T-helper 2 cell (primary cell): ENCODE measurements around the gene ZNF799.
"Not testable (repeated sequence)": the region's sequence is repeated elsewhere in the genome, so short reads cannot be mapped to it uniquely, and the experiment has no call there.

Source experiments
- DNase-seq, 5 experiments: peaks; one replicate each; pipeline versions ENCODE4 v3.0.0 to v3.0.0-alpha.2; 2012 to 2022

The ZNF799 gene

GRCh38 chr19:12362236-12362635 lies 38.8 kb downstream of the ZNF799 start:
- not testable (repeated sequence) for DNase-seq

- no peak for DNase-seq
Measured at GRCh38 chr19:12353375-12353774, 47.7 kb downstream of the ZNF799 start.

- DNase-seq, result no peak
Measured at GRCh38 chr19:12350890-12351197, 50.2 kb downstream of the ZNF799 start.

- no peak for DNase-seq
Measured at GRCh38 chr19:12350185-12350889, 50.7 kb downstream of the ZNF799 start.

- peak in 1 of 5 experiments; percentile 28 for DNase-seq
Measured at GRCh38 chr19:12346896-12347295, 54.2 kb downstream of the ZNF799 start.

GRCh38 chr19:12345197-12345596 lies 55.9 kb downstream of the ZNF799 start:
- no peak for DNase-seq
